GM12873 (cell line): ENCODE results near the gene RFX8.
A peak's percentile ranks its signal among the peaks of the same experiment; 100 is the strongest.

Experiments used
- TF ChIP-seq, protein P1 (sequence below): IDR thresholded peaks from 2 replicates; pipeline ENCODE4 v1.5.1; 2012; ENCODE audit warnings: low read depth, mild to moderate bottlenecking, moderate library complexity, low read length, control low read depth; ENCODE audit not compliant: insufficient read depth; ENCODE audit errors: missing control alignments

RFX8 gene

DNA sequence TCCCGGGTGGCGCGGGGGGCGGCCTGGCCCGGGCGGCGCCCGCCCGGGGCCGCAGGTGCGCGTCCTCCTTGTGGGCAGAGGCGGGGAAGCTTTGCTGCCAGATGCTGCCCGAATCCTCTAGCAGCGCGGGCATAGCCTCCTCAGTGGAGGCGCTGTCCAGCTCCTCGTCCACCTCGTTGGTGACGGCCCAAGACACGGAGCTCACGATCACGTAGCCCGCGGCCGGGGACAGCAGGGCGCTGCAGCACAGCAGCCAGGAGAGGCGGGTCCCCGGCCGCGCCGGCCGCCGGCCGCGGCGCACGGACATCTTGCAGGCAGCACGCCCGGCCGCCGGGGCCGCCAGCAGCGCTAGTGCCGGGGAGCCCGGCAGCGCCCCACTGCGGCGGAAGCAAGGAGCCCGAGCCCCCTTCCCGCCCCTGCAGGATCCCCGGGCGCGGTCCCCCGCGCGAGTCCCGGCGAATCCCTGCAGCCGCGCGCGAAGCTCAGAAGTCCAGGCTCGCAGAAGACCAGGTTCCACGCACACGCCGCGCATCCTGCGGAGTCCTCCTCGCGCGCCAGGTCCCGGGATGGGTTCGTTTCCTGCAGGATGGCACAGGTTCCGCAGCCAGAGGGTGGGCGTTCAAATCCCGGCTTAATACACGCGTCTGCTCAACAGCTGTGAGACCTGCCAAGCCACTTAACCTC, 87.6 kb downstream of the RFX8 start, which contains the start of gene CREG2:
Gene CREG2, minus strand, starts transcription at position 353 of the 684 bp plus-strand sequence. Its CDS starts 46 bp downstream, at position 307.
- TF ChIP-seq, protein P1, sequence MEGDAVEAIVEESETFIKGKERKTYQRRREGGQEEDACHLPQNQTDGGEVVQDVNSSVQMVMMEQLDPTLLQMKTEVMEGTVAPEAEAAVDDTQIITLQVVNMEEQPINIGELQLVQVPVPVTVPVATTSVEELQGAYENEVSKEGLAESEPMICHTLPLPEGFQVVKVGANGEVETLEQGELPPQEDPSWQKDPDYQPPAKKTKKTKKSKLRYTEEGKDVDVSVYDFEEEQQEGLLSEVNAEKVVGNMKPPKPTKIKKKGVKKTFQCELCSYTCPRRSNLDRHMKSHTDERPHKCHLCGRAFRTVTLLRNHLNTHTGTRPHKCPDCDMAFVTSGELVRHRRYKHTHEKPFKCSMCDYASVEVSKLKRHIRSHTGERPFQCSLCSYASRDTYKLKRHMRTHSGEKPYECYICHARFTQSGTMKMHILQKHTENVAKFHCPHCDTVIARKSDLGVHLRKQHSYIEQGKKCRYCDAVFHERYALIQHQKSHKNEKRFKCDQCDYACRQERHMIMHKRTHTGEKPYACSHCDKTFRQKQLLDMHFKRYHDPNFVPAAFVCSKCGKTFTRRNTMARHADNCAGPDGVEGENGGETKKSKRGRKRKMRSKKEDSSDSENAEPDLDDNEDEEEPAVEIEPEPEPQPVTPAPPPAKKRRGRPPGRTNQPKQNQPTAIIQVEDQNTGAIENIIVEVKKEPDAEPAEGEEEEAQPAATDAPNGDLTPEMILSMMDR: peak; percentile 23

GRCh38 chr2:101386599-101387150, 88.2 kb downstream of the RFX8 start:
- TF ChIP-seq, protein P1: no peak

- TF ChIP-seq, protein P1: no peak
Observed at GRCh38 chr2:101383016-101383541, 91.8 kb downstream of the RFX8 start.

DNA sequence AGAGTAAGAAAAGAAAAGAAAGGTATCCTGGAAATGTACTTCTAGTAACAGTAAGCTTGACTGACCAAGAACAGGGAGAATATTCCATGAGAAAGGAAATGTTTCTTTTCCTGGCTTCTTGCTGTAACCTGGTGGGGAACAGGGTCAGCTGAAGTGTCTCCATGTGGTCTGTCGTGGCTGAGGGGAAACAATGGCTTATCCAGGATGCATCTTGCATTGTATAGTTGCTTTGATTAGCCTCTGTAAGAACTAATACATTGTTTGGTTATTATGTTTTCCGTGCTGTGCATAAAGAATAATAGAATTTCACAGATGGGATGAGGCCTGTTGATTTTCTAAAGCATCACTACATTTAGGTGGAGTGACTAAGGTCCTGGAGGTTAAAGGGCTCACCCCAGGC, 92.5 kb downstream of the RFX8 start:
- TF ChIP-seq, protein P1: no peak

DNA sequence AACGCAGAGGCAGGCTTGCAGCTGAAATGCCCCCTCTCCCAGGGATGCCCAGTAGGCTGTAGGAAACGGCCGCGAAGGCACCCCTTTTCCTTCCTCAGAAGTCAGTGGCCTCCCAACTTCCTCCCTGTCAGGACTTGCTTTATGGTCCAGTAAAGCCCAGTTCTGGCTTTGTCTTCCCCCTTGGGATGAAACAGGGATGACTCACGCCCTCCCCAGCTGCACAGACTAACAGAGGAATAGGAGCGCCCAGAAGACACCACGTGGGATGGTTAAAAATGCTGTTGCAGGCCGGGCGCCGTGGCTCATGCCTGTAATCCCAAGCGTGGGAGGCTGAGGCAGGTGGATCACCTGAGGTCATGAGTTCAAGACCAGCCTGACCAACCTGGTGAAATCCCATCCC, 94.5 kb downstream of the RFX8 start:
- TF ChIP-seq, protein P1: no peak

GRCh38 chr2:101379091-101379490, 95.8 kb downstream of the RFX8 start:
- TF ChIP-seq, protein P1: no peak

GRCh38 chr2:101375653-101376052, 99.3 kb downstream of the RFX8 start:
- TF ChIP-seq, protein P1: no peak
